ENCODE results near the gene KRTAP3-2. TPM values are rescaled to one million over a fixed set of nuclear protein-coding genes. Genes with fewer than 3 reads are reported as not detected.

KRTAP3-2 gene
- total RNA-seq, 1 donor from 2014 or later = not detected

DNA sequence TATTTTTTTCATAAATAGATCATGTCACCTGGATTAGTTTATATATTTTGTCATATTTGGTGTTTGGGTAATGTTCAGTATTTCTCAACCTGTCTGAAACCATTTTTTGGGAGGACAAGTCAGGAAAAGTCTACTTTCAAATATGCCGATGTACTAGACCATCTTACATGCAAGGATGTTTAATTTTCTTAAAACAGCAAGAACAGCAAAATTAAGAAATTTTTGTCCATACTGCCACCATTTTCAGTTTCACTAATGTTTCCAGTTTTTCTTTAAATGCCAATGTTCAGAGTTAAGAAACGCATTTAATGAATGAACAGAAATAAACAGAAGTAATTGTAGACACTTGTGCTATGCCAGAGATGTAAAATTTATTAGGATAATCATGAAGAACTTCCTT is 6.6 kb downstream of the KRTAP3-2 start:
- Mint-ChIP-seq H3K27ac (no peak overlapping the region), H3K27me3 (peaks cover 38% of the 10 kb centered on the region), H3K36me3 (ENCODE audit: low read depth) (no peaks in the 10 kb centered on the region), H3K4me3 (no peak overlapping the region), H3K9me3 (no peaks in the 10 kb centered on the region), H3K4me1 (no peaks in the 10 kb centered on the region)
- TF ChIP-seq, protein P1, sequence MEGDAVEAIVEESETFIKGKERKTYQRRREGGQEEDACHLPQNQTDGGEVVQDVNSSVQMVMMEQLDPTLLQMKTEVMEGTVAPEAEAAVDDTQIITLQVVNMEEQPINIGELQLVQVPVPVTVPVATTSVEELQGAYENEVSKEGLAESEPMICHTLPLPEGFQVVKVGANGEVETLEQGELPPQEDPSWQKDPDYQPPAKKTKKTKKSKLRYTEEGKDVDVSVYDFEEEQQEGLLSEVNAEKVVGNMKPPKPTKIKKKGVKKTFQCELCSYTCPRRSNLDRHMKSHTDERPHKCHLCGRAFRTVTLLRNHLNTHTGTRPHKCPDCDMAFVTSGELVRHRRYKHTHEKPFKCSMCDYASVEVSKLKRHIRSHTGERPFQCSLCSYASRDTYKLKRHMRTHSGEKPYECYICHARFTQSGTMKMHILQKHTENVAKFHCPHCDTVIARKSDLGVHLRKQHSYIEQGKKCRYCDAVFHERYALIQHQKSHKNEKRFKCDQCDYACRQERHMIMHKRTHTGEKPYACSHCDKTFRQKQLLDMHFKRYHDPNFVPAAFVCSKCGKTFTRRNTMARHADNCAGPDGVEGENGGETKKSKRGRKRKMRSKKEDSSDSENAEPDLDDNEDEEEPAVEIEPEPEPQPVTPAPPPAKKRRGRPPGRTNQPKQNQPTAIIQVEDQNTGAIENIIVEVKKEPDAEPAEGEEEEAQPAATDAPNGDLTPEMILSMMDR (IDR thresholded peaks at IDR 0.05) = no peak
- intact Hi-C loops (cut with micrococcal nuclease) = no loop called here
- CTCF ChIA-PET = no interaction called here
- ATAC-seq (ENCODE audit: low read depth) = no peak
- DNase-seq = no peak
- POLR2A ChIA-PET = no interaction called here

DNA sequence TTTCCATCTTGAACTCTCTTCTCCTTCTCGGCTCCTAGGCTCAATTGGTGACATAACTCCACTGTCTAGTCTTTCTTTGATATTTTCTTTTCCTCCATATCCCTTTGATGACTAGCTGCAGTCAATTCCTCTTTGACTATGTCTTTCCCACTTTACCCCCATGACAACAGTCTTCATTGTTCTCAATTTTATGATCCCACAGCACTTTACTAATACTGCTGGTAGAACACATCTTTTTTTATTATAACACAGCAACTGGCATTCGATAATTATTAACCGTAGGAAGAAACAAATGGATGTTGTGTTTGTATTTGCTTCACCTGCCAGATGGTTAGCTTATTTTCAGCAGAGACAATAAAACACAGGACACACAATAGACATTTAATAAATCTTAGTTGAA is 7.0 kb downstream of the KRTAP3-2 start:
- ChIA-PET CTCF (no interaction called here), POLR2A (no interaction called here)
- H3K27ac Mint-ChIP-seq = no peak overlapping the region
- TF ChIP-seq, protein P1 (IDR thresholded peaks at IDR 0.05) = no peak
- ATAC-seq (ENCODE audit: low read depth) (no peak), DNase-seq (no peak)
- intact Hi-C loops (cut with micrococcal nuclease) = no loop called here
- H3K4me1 Mint-ChIP-seq = no peaks in the 10 kb centered on the region
- peaks cover 34% of the 10 kb centered on the region for H3K27me3 Mint-ChIP-seq
- no peaks in the 10 kb centered on the region for H3K9me3 Mint-ChIP-seq
- no peaks in the 10 kb centered on the region for H3K36me3 Mint-ChIP-seq (ENCODE audit: low read depth)
- no peak overlapping the region for H3K4me3 Mint-ChIP-seq

DNA sequence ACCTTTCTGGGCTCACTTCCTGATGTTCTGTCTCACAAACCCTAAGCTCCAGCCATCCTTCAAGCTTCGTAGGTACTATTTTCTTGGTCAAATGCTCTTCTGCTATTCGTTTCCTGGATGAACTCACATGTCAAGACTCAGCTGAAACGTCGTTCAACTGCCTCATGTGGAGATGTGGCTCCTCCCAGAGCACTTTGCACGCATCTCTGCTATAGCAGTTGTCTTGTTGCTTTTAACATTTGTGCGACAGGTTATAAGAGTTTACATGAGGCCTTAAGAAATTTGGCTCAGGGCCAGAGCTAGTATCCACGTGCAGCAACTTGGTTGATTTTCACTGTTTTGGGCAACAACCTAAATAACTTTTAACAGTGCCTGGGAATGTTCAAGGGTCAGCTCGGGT is 12.8 kb downstream of the KRTAP3-2 start:
- H3K4me1 Mint-ChIP-seq = no peaks in the 10 kb centered on the region
- ATAC-seq (ENCODE audit: low read depth) = no peak
- DNase-seq = no peak
- H3K9me3 Mint-ChIP-seq = no peaks in the 10 kb centered on the region
- TF ChIP-seq, protein P1 (IDR thresholded peaks at IDR 0.05) = no peak
- H3K27ac Mint-ChIP-seq = no peak overlapping the region
- H3K36me3 Mint-ChIP-seq (ENCODE audit: low read depth) = no peaks in the 10 kb centered on the region
- ChIA-PET CTCF (no interaction called here), POLR2A (no interaction called here)
- H3K4me3 Mint-ChIP-seq = no peak overlapping the region
- H3K27me3 Mint-ChIP-seq = peaks cover 14% of the 10 kb centered on the region
- intact Hi-C loops (cut with micrococcal nuclease) = no loop called here

DNA sequence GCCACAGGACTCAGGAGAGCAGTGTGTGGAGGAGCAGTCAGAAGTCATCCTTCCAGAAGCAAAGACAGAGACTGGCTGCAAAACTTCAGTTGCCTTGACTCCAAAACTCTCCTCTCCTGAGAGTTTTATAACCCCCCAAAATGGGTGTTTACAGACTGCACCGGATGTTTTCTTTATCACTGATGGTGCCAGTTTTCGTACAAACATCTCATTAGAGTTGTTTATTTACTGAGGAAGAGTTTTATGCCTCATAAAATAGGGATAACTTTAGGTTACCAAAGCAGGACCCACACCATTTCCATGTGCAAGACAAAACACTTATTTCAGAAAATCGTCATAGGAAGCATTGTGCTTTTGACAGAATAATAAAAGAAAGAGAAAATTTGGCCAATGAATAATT is 15.5 kb downstream of the KRTAP3-2 start, which contains the start of gene KRT40:
Gene KRT40, minus strand, starts transcription at position 101 of the 400 bp plus-strand sequence. Its CDS starts 53 bp downstream, at position 48.
- no peak within 1 kb of the TSS for H3K4me3 Mint-ChIP-seq
- no peaks in the 10 kb centered on the region for H3K36me3 Mint-ChIP-seq (ENCODE audit: low read depth)
- POLR2A ChIA-PET = interaction anchor here (0.7 kb wide), 1 partner anchor 582 kb away, joined by 3 read pairs; no protein-coding TSS in a partner anchor
- ATAC-seq (ENCODE audit: low read depth) (no peak), DNase-seq (no peak)
- CTCF ChIA-PET = no interaction called here
- no peaks in the 10 kb centered on the region for H3K9me3 Mint-ChIP-seq
- no peaks in the 10 kb centered on the region for H3K4me1 Mint-ChIP-seq
- no peak within 1 kb of the TSS for H3K27ac Mint-ChIP-seq
- TF ChIP-seq, protein P1 (IDR thresholded peaks at IDR 0.05) = no peak
- intact Hi-C loops (cut with micrococcal nuclease) = no loop called here
- H3K27me3 Mint-ChIP-seq = peaks cover 14% of the 10 kb centered on the region

DNA sequence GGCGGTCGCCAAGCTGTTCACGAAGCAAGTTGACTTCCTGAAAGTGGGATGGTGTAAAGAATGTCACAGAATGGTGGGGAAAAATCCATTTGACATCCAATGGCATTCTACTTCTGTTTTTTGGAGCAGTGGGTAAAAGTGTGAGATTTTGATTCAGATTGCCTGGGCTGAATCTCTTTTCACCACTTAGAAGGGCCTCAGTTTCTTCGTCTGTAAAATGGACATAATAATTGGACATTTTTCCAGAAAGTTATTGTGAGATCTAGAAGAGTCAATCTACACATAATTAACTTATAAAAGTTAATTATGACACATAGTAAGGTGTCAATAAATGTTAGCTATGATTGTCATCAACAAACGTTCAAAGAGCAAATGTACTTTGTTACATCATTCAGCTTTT is 18.6 kb downstream of the KRTAP3-2 start:
- CTCF ChIA-PET = no interaction called here
- Mint-ChIP-seq H3K4me1 (no peaks in the 10 kb centered on the region), H3K9me3 (no peaks in the 10 kb centered on the region), H3K27ac (no peak overlapping the region), H3K4me3 (no peak overlapping the region), H3K36me3 (ENCODE audit: low read depth) (no peaks in the 10 kb centered on the region), H3K27me3 (peaks cover 26% of the 10 kb centered on the region)
- no peak for ATAC-seq (ENCODE audit: low read depth)
- no peak for DNase-seq
- TF ChIP-seq, protein P1 (IDR thresholded peaks at IDR 0.05) = no peak
- POLR2A ChIA-PET = interaction anchor here (0.5 kb wide), 1 partner anchor 320 kb away, joined by 3 read pairs; no protein-coding TSS in a partner anchor
- intact Hi-C loops (cut with micrococcal nuclease) = no loop called here
